Urinary bladder (tissue), 4 donors: ENCODE data around the gene SLC35C1. TPM values are rescaled to one million over a fixed set of nuclear protein-coding genes. Genes with fewer than 3 reads are reported as not detected.
"Not testable (repeated sequence)": the region's sequence is repeated elsewhere in the genome, so short reads cannot be mapped to it uniquely, and the experiment has no call there.

Experiments
- DNase-seq: peaks from one replicate; pipeline ENCODE4 v3.0.0-alpha.2; 2015; ENCODE audit errors: extremely low spot score
- H3K27ac ChIP-seq: one replicate; pipeline ENCODE4 v1.5.1; 2013; ENCODE audit warnings: low read depth, mild to moderate bottlenecking, moderate library complexity
- H3K36me3 ChIP-seq: one replicate; pipeline ENCODE4 v1.6.1; 2013; ENCODE audit warnings: mild to moderate bottlenecking, moderate library complexity; ENCODE audit not compliant: insufficient read depth
- H3K4me1 ChIP-seq: one replicate; pipeline ENCODE4 v1.6.1; 2013; ENCODE audit warnings: mild to moderate bottlenecking, moderate library complexity; ENCODE audit not compliant: insufficient read depth
- H3K4me3 ChIP-seq: one replicate; pipeline ENCODE4 v1.5.1; 2013; ENCODE audit warnings: low read depth, low read length
- WGBS: extraction: QIAGEN DNeasy Blood & Tissue Kit; methylation state at CpG from one replicate; pipeline ENCODE4 v1.1.7; 2013; 5-methylcytosine and 5-hydroxymethylcytosine counted together
- polyA plus RNA-seq: library from polyadenylated mRNA; stranded (reverse); fragments of 200-250 nt; gene quantifications from one replicate; pipeline ENCODE4 v1.2.3, GENCODE V29; 2013
- total RNA-seq: library from RNA; depleted of rRNA; stranded (reverse); fragments of >200 nt; gene quantifications from one replicate; pipeline ENCODE4 v1.2.3, GENCODE V29; 2014
- donor health status: healthy with polysubstance abuse.
- donor health status: healthy.

Gene SLC35C1
- total and polyA plus RNA-seq, 2 donors = 6.2 to 19.2 TPM

DNA sequence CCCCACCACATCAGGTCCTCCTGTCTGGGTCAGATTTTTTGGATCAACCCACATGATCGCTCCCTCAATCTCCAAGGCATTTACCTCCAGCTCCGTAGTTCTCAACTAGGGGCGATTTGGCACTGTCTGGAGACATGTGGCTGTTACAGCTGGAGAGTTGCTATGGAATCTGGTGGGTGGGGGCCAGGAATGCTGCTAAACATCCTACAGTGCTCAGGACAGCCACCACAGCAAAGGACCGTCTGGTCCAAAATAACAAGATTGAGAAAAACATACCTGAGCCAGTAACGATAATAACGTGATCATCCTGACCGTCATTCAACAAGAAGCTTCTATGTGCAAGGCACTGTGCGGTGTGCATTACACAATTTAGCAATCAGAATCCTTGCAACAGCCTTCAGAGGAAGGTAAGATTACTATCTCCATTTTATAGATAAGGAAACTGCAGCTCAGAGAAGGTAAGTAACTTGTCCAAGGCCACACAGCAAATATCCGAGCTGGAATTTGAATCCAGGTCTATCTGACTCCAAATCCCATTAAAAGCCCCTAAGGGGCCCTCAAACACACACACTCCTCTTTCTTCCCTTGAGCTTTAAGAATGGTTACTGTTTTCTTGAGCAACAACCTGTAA, 28.0 kb downstream of the SLC35C1 start:
- no peak overlapping the region for H3K27ac ChIP-seq
- H3K4me1 ChIP-seq = no peaks in the 10 kb centered on the region
- H3K36me3 ChIP-seq = no peaks in the 10 kb centered on the region
- DNase-seq = no peak
- 67% methylated on average over 9 of the region's 9 CpGs for WGBS
- H3K4me3 ChIP-seq = no peak overlapping the region

DNA sequence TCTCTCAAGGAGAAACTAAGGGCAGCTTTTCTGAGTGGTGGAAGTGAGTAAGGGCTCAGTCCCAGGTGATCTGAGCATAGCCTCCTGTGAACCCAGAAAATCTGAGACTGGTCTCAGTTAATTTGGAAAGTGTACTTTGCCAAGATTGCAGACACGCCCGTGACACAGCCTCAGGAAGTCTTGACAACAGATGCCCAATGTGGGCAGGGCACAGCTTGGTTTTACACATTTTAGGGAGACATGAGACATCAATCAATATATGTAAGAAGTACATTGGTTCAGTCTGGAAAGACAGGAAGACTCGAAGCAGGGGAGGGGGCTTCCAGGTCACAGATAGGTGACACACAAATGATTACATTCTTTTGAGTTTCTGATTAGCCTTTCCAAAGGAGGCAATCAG, 28.8 kb downstream of the SLC35C1 start:
- Histone ChIP-seq H3K4me1 (no peaks in the 10 kb centered on the region), H3K27ac (no peak overlapping the region), H3K36me3 (no peaks in the 10 kb centered on the region), H3K4me3 (no peak overlapping the region)
- no peak for DNase-seq
- 70% methylated on average over 3 of the region's 3 CpGs for WGBS

DNA sequence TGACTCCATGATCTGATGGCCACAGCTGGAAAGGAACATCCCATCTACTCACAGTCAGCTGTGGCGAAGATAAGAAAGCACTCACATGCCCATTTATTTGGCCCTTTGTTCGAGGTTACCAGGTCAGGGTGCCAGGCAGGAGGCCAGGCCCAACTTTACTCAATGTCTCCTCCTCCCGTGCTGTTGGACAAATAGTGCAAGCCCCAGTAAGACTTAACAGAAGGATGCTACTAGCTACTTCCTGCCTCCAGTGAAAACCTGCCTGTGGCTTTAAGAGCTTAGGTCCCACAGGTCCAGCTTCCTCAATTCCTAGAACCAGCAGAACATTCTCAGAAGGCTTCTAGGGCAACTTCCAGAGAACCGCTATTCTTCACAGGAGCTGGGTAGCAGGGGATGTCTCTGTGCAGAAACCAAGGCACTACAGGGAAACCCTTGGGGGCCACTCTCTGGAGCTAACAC, 29.4 kb downstream of the SLC35C1 start:
- Histone ChIP-seq H3K36me3 (no peaks in the 10 kb centered on the region), H3K4me3 (no peak overlapping the region), H3K27ac (no peak overlapping the region), H3K4me1 (no peaks in the 10 kb centered on the region)
- no peak for DNase-seq
- 71% methylated on average over 4 of the region's 4 CpGs for WGBS

DNA sequence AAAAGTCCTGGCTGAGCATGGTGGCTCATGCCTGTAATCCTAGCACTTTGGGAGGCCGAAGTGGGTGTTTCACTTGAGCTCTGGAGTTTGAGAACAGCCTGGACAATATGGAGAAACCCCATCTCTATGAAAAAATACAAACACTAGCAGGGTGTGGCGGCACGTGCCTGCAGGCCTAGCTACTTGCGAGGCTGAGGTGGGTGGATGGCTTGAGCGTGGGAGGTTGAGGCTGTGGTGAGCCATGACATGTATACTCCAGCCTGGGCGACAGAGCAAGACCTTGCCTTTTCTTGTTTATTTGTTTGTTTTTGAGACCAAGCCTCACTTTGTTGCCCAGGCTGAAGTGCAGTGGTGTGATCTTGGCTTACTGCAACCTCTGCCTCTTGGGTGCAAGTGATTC, 34.3 kb downstream of the SLC35C1 start:
- WGBS = 89% methylated on average over 6 of the region's 6 CpGs
- DNase-seq = no peak
- no peak overlapping the region for H3K27ac ChIP-seq
- H3K36me3 ChIP-seq = no peaks in the 10 kb centered on the region
- no peaks in the 10 kb centered on the region for H3K4me1 ChIP-seq
- H3K4me3 ChIP-seq = no peak overlapping the region

DNA sequence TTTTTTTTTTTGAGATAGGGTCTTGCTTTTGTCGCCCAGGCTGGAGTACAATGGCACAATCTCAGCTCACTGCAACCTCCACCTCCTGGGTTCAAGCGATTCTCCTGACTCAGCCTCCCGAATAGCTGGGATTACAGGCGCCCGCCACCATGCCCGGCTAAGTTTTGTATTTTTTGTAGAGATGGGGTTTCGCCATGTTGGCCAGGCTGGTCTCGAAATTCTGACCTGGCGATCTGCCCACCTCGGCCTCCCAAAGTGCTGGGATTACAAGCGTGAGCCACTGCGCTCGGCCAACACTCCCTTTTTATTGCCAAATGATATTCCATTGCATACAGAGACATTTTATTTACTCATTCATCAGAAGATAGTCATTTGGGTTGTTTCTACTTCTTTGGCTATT, 35.3 kb downstream of the SLC35C1 start:
- not testable (repeated sequence) for DNase-seq, H3K27ac ChIP-seq, H3K36me3 ChIP-seq, H3K4me1 ChIP-seq, H3K4me3 ChIP-seq
- WGBS = 91% methylated on average over 13 of the region's 13 CpGs

DNA sequence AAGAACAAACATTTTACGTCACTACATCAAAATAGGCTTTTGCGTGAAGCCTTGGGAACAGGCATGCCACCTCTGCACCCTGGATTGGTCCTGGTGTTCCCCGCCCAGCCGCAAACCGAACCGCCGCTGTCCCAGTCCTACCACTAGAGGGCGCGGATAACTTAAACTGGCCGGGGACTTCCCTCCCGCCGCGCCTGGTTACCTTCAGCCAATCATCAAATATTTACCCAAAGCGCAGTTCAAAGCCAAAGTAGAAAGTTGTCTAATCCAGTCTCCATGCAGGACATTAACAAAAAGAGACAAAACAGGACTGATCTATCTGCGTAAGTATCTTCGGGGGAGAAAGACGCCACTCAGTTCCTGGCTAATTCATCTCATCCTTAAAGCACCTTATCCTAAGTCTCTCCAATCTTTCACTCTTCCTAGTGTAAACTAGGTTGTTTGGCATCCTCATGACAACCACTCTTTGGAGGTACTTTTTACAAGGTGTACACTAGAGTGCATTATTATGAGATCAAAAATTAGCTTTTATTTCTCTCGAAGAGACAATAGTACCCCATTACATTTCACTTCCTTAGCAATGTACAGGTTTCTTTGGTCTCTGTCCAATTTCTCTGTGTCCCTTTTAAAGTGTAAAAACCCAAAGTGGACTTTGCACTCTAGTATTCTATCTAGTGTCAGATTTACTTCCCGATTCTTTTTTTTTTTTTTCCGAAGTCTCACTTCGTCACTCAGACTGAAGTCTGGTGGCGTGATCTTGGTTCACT, 38.4 kb downstream of the SLC35C1 start:
- H3K36me3 ChIP-seq = no peaks in the 10 kb centered on the region
- peak; percentile 91 for DNase-seq
- 15% methylated on average over 22 of the region's 22 CpGs for WGBS
- peak overlapping the region; percentile 51 for H3K27ac ChIP-seq
- H3K4me1 ChIP-seq = no peaks in the 10 kb centered on the region
- H3K4me3 ChIP-seq = no peak overlapping the region

DNA sequence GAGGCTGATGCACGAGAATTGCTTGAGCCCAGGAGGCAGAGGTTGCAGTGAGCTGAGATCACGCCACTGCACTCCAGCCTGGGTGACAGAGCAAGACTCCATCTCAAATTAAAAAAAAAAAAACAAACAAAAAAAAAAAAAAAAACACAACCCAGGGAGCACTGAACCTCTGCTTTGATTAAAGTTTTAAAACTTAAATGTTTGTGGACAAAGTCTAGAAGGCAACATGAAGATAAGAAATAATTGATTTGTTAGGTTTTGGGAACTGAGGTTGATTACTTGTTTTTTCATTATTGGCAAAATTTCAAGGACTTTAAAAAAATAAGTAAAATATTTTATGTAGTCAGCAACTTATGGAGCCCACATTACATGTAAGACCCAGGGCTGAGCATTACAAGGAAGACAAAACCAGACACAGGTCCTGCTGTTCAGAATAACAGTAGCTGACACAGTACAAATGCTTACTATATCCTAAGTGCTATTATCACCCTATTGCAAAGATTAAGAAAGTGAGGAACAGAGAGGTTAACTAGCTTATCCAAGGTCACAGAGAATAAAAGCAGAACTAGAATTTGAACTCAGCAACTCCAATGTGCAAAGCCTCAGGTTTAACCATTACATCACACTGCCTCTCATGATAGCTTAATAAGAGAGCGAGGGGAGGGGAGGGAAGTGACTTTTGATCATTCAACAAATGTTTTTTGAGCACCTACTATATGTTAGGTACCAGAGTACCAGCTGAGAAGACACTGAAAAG, 40.1 kb downstream of the SLC35C1 start:
- WGBS = 88% methylated on average over 3 of the region's 3 CpGs
- DNase-seq = no peak
- no peak overlapping the region for H3K4me3 ChIP-seq
- H3K36me3 ChIP-seq = no peaks in the 10 kb centered on the region
- H3K27ac ChIP-seq = no peak overlapping the region
- H3K4me1 ChIP-seq = no peaks in the 10 kb centered on the region

DNA sequence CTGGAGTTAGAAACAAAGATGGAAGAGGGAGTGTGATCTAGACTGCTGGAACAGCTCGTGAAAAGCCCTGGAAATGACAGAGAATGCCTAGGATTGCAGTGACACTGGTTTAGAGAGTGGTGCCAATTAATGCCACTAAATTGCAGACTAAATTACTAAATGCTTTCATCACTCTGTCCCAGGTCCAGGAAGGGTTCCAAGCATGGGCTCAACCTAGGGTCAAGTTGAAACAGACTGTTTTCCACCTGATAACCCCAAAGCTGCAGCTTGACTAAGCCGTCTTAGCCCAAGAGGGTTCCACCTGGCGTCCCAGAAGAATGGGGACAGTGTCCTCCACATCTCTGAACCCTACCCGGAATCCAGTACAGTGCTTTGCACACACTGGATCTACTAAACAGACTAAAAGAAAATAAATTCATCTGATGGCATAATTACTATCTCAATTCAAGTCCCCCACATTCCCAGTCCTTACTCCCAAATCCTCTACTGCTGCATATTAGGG, 41.3 kb downstream of the SLC35C1 start:
- Histone ChIP-seq H3K4me1 (no peaks in the 10 kb centered on the region), H3K27ac (peak overlapping the region; percentile 87), H3K4me3 (no peak overlapping the region), H3K36me3 (no peaks in the 10 kb centered on the region)
- 82% methylated on average over 4 of the region's 4 CpGs for WGBS
- DNase-seq = no peak

DNA sequence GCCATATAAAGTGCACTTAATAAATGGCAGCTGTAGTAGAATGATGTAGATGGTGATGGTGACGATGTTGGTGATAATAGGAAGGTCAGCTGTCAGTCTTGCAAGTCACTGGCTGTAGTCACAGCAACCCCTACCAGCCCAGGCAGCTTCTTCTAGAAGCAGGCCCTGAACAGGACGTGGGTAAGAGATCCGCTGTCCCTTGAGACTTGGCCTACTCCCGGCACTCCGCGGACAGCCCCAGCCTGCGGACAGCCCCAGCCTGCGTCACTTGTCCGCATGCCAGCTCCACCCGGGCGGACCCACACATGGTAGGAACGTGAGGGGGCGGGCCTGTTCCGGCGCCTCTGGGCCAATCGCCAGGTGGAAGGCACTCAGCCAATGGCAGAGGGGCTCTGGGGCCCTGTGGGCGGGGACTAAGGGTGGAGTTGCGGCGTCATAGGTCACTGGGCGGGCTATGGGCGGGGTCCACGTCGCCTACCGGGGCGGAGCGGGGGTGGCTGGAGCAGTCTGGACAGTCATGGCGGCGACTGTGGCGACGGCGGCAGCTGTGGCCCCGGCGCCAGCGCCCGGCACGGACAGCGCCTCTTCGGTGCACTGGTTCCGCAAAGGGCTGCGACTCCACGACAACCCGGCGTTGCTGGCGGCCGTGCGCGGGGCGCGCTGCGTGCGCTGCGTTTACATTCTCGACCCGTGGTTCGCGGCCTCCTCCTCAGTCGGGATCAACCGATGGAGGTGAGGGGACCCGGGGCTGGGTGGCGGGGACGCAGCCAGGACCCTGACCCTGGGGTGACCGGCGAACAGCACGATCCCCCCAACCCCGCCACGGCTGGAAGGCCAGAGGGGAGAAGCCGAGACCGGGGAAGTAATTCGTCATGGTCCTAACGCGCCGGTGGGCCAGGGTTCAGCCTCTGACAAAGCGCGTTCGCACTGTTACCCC, 42.3 kb downstream of the SLC35C1 start, which contains the start of gene CRY2:
TSS of gene CRY2 (plus strand) at position 502 of the 937 bp plus-strand sequence. CDS start at position 518, 16 bp downstream.
- Histone ChIP-seq H3K36me3 (no peaks in the 10 kb centered on the region), H3K4me3 (peak within 1 kb of the TSS; percentile 60), H3K4me1 (no peaks in the 10 kb centered on the region), H3K27ac (peak within 1 kb of the TSS; percentile 89)
- peak; percentile 95 for DNase-seq
- under 1% methylated on average over 75 of the region's 75 CpGs for WGBS

DNA sequence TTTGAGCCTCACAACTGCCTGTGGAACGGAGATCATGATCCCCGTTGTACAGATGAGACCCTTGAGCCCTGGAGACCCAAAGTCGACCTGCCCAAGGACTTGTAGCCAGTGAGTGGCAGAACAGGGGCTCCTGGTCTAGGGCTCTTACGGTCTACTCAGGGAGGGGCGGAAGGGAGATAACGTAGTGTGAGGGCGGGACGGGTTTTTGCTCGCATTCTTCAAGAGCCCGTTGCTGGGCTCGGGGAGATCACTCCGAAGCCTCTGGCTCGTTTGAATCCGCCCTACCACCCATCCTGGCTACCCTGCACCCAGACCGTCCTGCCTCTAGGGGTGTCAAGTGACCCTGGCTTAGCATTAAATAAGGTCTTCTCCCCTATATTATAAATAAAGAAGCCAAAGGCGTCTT, 43.0 kb downstream of the SLC35C1 start:
- peak overlapping the region; percentile 60 for H3K4me3 ChIP-seq
- peak overlapping the region; percentile 89 for H3K27ac ChIP-seq
- H3K36me3 ChIP-seq = no peaks in the 10 kb centered on the region
- no peaks in the 10 kb centered on the region for H3K4me1 ChIP-seq
- under 1% methylated on average over 16 of the region's 16 CpGs for WGBS
- DNase-seq = no peak

DNA sequence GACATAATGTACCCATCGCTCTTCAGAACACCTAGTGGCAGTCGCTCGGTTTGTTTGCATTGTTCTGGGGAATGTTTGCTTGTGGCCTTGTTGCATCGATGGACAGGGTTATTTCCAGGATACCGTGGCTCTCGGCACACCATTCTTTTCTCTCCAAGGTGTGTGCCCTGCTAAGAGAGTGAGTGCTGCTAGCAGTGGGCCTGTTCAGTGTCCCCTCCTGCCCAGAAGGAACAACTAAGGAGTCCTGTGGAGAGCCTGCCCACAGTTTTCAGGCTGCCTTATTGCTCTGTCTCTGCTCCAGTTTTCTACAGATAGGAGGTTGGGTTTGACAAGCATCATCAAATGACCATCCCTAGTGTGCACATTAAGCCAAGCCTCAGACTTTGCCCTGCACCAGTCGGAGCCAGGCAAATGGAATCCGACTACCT, 43.7 kb downstream of the SLC35C1 start:
- WGBS = 45% methylated on average over 8 of the region's 8 CpGs

DNA sequence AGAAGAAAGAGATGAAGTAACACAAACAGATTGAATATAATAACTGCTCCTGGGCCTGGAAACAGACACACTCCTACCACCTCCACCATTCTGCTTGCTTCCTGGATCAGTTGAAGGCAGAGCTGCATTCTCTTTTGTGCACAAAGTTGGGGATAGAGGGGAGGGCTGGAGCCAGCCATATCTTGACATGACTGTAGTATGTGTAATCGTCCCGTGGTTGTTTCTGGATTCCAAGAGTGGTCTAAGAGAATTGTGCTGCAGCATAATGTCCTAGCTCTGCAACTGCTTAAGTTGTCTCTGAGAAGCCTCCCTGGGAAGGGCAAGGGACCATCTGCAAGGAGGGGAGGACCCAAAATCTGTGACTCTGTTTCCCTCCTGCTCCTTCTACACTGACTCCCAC, 45.5 kb downstream of the SLC35C1 start:
- no peak for DNase-seq
- Histone ChIP-seq H3K4me3 (no peak overlapping the region), H3K4me1 (no peaks in the 10 kb centered on the region), H3K36me3 (no peaks in the 10 kb centered on the region), H3K27ac (no peak overlapping the region)
- 67% methylated on average over 2 of the region's 2 CpGs for WGBS

More for the DNA sequence above, 43.7 kb downstream of the SLC35C1 start:
- H3K36me3 ChIP-seq = no peaks in the 10 kb centered on the region
- no peak overlapping the region for H3K27ac ChIP-seq
- H3K4me1 ChIP-seq = no peaks in the 10 kb centered on the region
- DNase-seq = no peak
- peak overlapping the region; percentile 60 for H3K4me3 ChIP-seq

DNA sequence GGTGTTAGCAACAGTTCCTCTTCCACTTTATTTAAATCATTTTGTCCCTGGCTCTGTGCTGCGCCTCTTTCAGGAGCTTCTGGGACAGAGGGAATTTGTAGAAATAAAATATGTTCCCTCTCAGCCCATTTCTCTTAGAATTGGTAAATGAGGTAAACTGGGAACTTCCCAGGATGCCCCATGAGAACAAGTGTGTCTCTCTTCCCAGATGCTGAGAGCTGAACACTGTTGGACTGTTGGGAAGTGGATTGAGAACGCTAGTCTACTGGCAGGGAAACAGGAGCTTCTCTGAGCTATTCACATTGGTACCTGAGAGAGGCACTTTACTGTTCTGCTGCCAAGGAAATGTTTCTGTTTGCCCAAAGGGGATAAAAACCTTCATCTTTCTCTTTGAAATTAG, 46.3 kb downstream of the SLC35C1 start:
- Histone ChIP-seq H3K36me3 (peaks cover 2% of the 10 kb centered on the region), H3K4me3 (no peak overlapping the region), H3K4me1 (no peaks in the 10 kb centered on the region), H3K27ac (no peak overlapping the region)
- DNase-seq = no peak
- 78% methylated on average over 2 of the region's 2 CpGs for WGBS
